H1 (cell line): ENCODE results near the gene PTX4. TPM values are rescaled to one million over a fixed set of nuclear protein-coding genes. Genes with fewer than 3 reads are reported as not detected.

Experiments used
- CTCF ChIA-PET: fragments of 300-600 bp; sonication (Branson Sonifier 250); formaldehyde crosslinking; loops from one replicate; lab custom pipeline; 2021; ENCODE audit not compliant: partially characterized antibody; lab: Charles Lee
- POLR2A ChIA-PET: fragments of 300-600 bp; sonication (Branson Sonifier 250); formaldehyde crosslinking; loops from one replicate; lab custom pipeline; 2021; ENCODE audit warnings: inconsistent platforms; ENCODE audit not compliant: partially characterized antibody; lab: Charles Lee
- DNase-seq, 2 experiments: peaks; one replicate each; pipeline versions ENCODE4 v3.0.0 to v3.0.0-alpha.2; 2010 to 2022; ENCODE audit warnings: low spot score in 2 of 2, low read depth in 1 of 2, mixed read lengths in 1 of 2
- FAIRE-seq: peaks from 2 replicates; lab custom pipeline; 2011; peaks lifted over from hg19 to GRCh38; lab: Jason Lieb, UNC
- H2AFZ ChIP-seq: 2 replicates; pipeline ENCODE4 v1.8.1; 2012; ENCODE audit warnings: low read length, inconsistent platforms
- H2AK5ac ChIP-seq: 2 replicates; pipeline ENCODE4 v1.6.1; 2013; ENCODE audit warnings: low read depth, low read length
- H2BK120ac ChIP-seq: replicated peaks from 2 replicates; pipeline ENCODE3; 2013; ENCODE audit warnings: low read depth, low read length, inconsistent platforms
- H2BK12ac ChIP-seq: 2 replicates; pipeline ENCODE4 v1.6.1; 2013; ENCODE audit warnings: low read depth, low read length
- H2BK15ac ChIP-seq: 2 replicates; pipeline ENCODE4 v1.6.1; 2013; ENCODE audit warnings: low read length
- H2BK20ac ChIP-seq: 2 replicates; pipeline ENCODE4 v1.6.1; 2013; ENCODE audit warnings: low read length
- H2BK5ac ChIP-seq: 2 replicates; pipeline ENCODE4 v1.6.1; 2013; ENCODE audit warnings: low read depth, low read length
- H3K14ac ChIP-seq: 2 replicates; pipeline ENCODE4 v1.6.1; 2013; ENCODE audit warnings: inconsistent platforms; ENCODE audit not compliant: insufficient read length
- H3K18ac ChIP-seq: 2 replicates; pipeline ENCODE4 v1.6.1; 2013; ENCODE audit warnings: low read length; ENCODE audit errors: extremely low read depth
- H3K23ac ChIP-seq: 2 replicates; pipeline ENCODE4 v1.6.1; 2013; ENCODE audit warnings: inconsistent platforms; ENCODE audit not compliant: insufficient read length
- H3K23me2 ChIP-seq: 2 replicates; pipeline ENCODE4 v1.6.1; 2013; ENCODE audit warnings: low read depth, low read length
- H3K27ac ChIP-seq: 2 replicates; pipeline ENCODE4 v1.6.1; 2011; ENCODE audit warnings: low read depth, low read length, inconsistent platforms
- H3K27me3 ChIP-seq, 4 experiments: replicated peaks in 1 of 4; 1 replicate in 1 of 4; 2 replicates in 3 of 4; pipeline versions ENCODE4 v1.6.1 to v1.8.1; 2011 to 2013; ENCODE audit warnings: low read length in 3 of 4, mild to moderate bottlenecking in 3 of 4, inconsistent platforms in 2 of 4, mixed read lengths in 2 of 4, moderate library complexity in 1 of 4; ENCODE audit not compliant: control insufficient read depth in 3 of 4, insufficient read depth in 3 of 4; ENCODE audit errors: extremely low read depth in 1 of 4
- H3K36me3 ChIP-seq, 4 experiments: 2 replicates each; pipeline versions ENCODE4 v1.6.1 to v1.8.1; 2011 to 2013; ENCODE audit warnings: mild to moderate bottlenecking in 4 of 4, low read length in 3 of 4, moderate library complexity in 2 of 4, control low read depth in 1 of 4, inconsistent platforms in 1 of 4; ENCODE audit not compliant: insufficient read depth in 4 of 4, control insufficient read depth in 2 of 4
- H3K4ac ChIP-seq: replicated peaks from 2 replicates; pipeline ENCODE3; 2013; ENCODE audit warnings: low read length, low read depth, mixed read lengths, inconsistent platforms; ENCODE audit not compliant: insufficient read length
- H3K4me1 ChIP-seq, 4 experiments: replicated peaks in 1 of 4; 1 replicate in 1 of 4; 2 replicates in 3 of 4; pipeline versions ENCODE4 v1.6.1 to v1.8.1; 2011 to 2013; ENCODE audit warnings: low read length in 3 of 4, inconsistent platforms in 2 of 4, mixed read lengths in 1 of 4; ENCODE audit not compliant: insufficient read depth in 4 of 4, control insufficient read depth in 3 of 4
- H3K4me2 ChIP-seq, 2 experiments: 2 replicates each; pipeline versions ENCODE4 v1.6.1 to v1.8.1; 2011 to 2013; ENCODE audit warnings: low read depth in 2 of 2, low read length in 2 of 2, control low read depth in 1 of 2, inconsistent platforms in 1 of 2, mild to moderate bottlenecking in 1 of 2; ENCODE audit not compliant: insufficient read depth in 1 of 2
- H3K4me3 ChIP-seq, 4 experiments: fragments of 200-600, 300-600 bp in 1 of 4; sonication (generic), shearing (Covaris generic), sonication (Bioruptor Twin) in 1 of 4; 2 replicates each; pipeline versions ENCODE4 v1.5.1 to v1.8.1; 2011 to 2016; ENCODE audit warnings: low read length in 4 of 4, low read depth in 3 of 4, control low read depth in 2 of 4, inconsistent platforms in 2 of 4, mild to moderate bottlenecking in 2 of 4, mixed read lengths in 1 of 4, moderate library complexity in 1 of 4; ENCODE audit not compliant: insufficient read depth in 2 of 4; ENCODE audit errors: extremely low read depth in 1 of 4
- H3K56ac ChIP-seq: replicated peaks from 2 replicates; pipeline ENCODE3; 2013; ENCODE audit warnings: low read depth, mild to moderate bottlenecking, mixed read lengths, low read length, inconsistent platforms; ENCODE audit not compliant: insufficient read length
- H3K79me1 ChIP-seq: 2 replicates; pipeline ENCODE4 v1.6.1; 2013; ENCODE audit warnings: low read depth, low read length, control low read depth
- H3K79me2 ChIP-seq, 2 experiments: 2 replicates each; pipeline versions ENCODE4 v1.6.1 to v1.8.1; 2012 to 2013; ENCODE audit warnings: low read length in 2 of 2, mild to moderate bottlenecking in 2 of 2, inconsistent platforms in 1 of 2; ENCODE audit not compliant: insufficient read depth in 2 of 2, control insufficient read depth in 1 of 2
- H3K9ac ChIP-seq, 4 experiments: replicated peaks in 1 of 4; 1 replicate in 1 of 4; 2 replicates in 3 of 4; pipeline versions ENCODE4 v1.6.1 to v1.8.1; 2011 to 2013; ENCODE audit warnings: low read depth in 3 of 4, low read length in 3 of 4, control low read depth in 2 of 4, mild to moderate bottlenecking in 2 of 4, moderate library complexity in 2 of 4, inconsistent platforms in 1 of 4; ENCODE audit errors: extremely low read depth in 1 of 4
- H3K9me3 ChIP-seq, 2 experiments: 2 replicates each; pipeline versions ENCODE4 v1.6.1 to v1.8.1; 2012 to 2013; ENCODE audit warnings: mild to moderate bottlenecking in 2 of 2, moderate library complexity in 2 of 2, control low read depth in 1 of 2, inconsistent platforms in 1 of 2, low read depth in 1 of 2, low read length in 1 of 2, mixed read lengths in 1 of 2; ENCODE audit not compliant: insufficient read depth in 2 of 2
- H4K20me1 ChIP-seq, 2 experiments: replicated peaks in 1 of 2; 2 replicates each; pipeline versions ENCODE3 to v1.8.1; 2011 to 2013; ENCODE audit warnings: inconsistent platforms in 2 of 2, low read length in 2 of 2, mild to moderate bottlenecking in 1 of 2; ENCODE audit not compliant: insufficient read depth in 2 of 2, control insufficient read depth in 1 of 2
- H4K5ac ChIP-seq: 2 replicates; pipeline ENCODE4 v1.6.1; 2013; ENCODE audit warnings: low read length, low read depth, mixed read lengths, inconsistent platforms; ENCODE audit not compliant: insufficient read length
- H4K8ac ChIP-seq: 2 replicates; pipeline ENCODE4 v1.8.0; 2013; ENCODE audit warnings: mild to moderate bottlenecking, moderate library complexity, low read length, inconsistent platforms; ENCODE audit not compliant: insufficient read depth; ENCODE audit errors: extremely low read depth
- H4K91ac ChIP-seq: replicated peaks from 2 replicates; pipeline ENCODE3; 2013; ENCODE audit warnings: low read length, mixed read lengths, inconsistent platforms; ENCODE audit not compliant: insufficient read length
- ATF2 ChIP-seq: IDR thresholded peaks from 2 replicates; pipeline ENCODE4 v1.6.1; 2012; ENCODE audit warnings: low read length, inconsistent platforms
- CBX5 ChIP-seq: fragments of 300-800, 300-1000 bp; sonication (generic); IDR thresholded peaks from 2 replicates; pipeline ENCODE4 v1.7.1; 2016; ENCODE audit warnings: antibody characterized with exemption, low read length, low read depth
- CEBPB ChIP-seq: IDR thresholded peaks from 2 replicates; pipeline ENCODE4 v1.6.1; 2012; ENCODE audit warnings: low read depth, low read length
- HDAC2 ChIP-seq, 2 experiments: fragments of 300-600 bp in 1 of 2; sonication (generic) in 1 of 2; IDR thresholded peaks; 2 replicates each; pipeline ENCODE4 v1.6.1; 2011 to 2012; ENCODE audit warnings: low read depth in 2 of 2, low read length in 2 of 2, mild to moderate bottlenecking in 2 of 2, moderate library complexity in 2 of 2, borderline replicate concordance in 1 of 2, inconsistent platforms in 1 of 2
- RFX5 ChIP-seq: IDR thresholded peaks from 2 replicates; pipeline ENCODE4 v1.6.1; 2011; ENCODE audit warnings: low read depth, low read length, improper control_type of control experiment, borderline replicate concordance
- SP1 ChIP-seq: IDR thresholded peaks from 2 replicates; pipeline ENCODE4 v1.6.1; 2011; ENCODE audit warnings: low read depth, low read length
- SP4 ChIP-seq: IDR thresholded peaks from 2 replicates; pipeline ENCODE4 v1.6.1; 2012; ENCODE audit warnings: low read length, inconsistent platforms
- TAF1 ChIP-seq: IDR thresholded peaks from 2 replicates; pipeline ENCODE4 v1.6.1; 2011; ENCODE audit warnings: mild to moderate bottlenecking, low read depth, low read length
- TCF12 ChIP-seq: IDR thresholded peaks from 2 replicates; pipeline ENCODE4 v1.6.1; 2011; ENCODE audit warnings: low read depth, mild to moderate bottlenecking, low read length
- WGBS, 2 experiments: shearing (Covaris generic) in 1 of 2; methylation state at CpG; one replicate each; pipeline versions ENCODE4 v1.1.6 to v1.1.7; 2013 to 2015; ENCODE audit warnings: low lambda C conversion rate in 2 of 2, mixed read lengths in 2 of 2, inconsistent platforms in 1 of 2, low coverage in 1 of 2, missing lambda C conversion rate in 1 of 2; ENCODE audit not compliant: insufficient replicate concordance in 2 of 2, insufficient coverage in 1 of 2, insufficient read length in 1 of 2; ENCODE audit errors: extremely low coverage in 1 of 2, missing lambda C conversion rate in 1 of 2; 5-methylcytosine and 5-hydroxymethylcytosine counted together
- polyA plus RNA-seq, 7 experiments: library from polyadenylated mRNA; depleted of rRNA in 3 of 7; stranded (reverse) in 5 of 7; unstranded in 2 of 7; fragments of >200 nt in 5 of 7; fragments of 200-250 nt in 2 of 7; gene quantifications; 1 replicate in 5 of 7; 2 replicates in 1 of 7; 4 replicates in 1 of 7; pipeline versions ENCODE4 v1.2.1 to v1.2.3, GENCODE V29; 2011 to 2013; ENCODE audit warnings: missing spikeins in 2 of 7, mixed read lengths in 2 of 7
- total RNA-seq: library from RNA; stranded (reverse); fragmentation: NEBNext Ultra II Directional; extraction: Animal tissue kit (Norgen Biotek cat#: 25700); gene quantifications from 2 replicates; pipeline ENCODE4 v1.2.1, GENCODE V29; 2021
- TF ChIP-seq, protein P1 (sequence below): IDR thresholded peaks from 2 replicates; pipeline ENCODE4 v1.6.1; 2012; ENCODE audit warnings: inconsistent platforms

The PTX4 gene
- total and polyA plus RNA-seq, 2 of the 8 experiments (the other 6 are each of a cell fraction or from before 2014, with no cell fraction given), result not detected

DNA sequence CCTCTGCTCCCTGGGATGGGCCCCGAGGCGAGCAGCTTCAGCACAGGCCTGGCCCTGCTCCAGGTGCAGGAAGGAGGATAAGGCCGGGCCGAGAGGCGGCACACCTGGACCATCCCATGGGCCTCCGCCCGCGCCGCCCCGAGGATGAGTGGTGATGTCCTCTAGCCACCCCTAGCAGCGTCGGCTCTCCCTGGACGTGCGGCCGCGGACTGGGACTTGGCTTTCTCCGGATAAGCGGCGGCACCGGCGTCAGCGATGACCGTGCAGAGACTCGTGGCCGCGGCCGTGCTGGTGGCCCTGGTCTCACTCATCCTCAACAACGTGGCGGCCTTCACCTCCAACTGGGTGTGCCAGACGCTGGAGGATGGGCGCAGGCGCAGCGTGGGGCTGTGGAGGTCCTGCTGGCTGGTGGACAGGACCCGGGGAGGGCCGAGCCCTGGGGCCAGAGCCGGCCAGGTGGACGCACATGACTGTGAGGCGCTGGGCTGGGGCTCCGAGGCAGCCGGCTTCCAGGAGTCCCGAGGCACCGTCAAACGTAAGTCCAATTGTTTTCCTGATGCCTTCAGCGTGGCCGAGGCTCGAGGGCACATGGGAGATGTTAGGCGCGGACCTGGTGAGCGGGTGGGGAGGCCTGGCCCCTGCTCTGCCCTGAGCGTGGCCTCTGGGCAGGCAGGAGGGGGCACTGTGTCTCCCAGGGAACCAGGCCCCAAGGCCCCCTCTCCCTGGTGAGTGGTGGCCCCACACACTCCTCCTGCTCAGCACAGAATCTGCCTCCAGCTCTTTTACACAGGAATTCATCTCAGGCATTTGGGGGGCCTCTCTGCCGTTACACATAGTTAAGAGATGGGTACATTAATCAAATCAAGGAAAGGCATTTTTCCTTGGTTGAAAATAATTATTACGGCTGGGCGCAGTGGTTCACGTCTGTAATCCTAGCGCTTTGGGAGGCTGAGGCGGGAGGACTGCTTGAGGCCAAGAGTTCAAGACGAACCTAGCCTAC lies 45.6 kb upstream of the PTX4 start:
- Histone ChIP-seq H2AK5ac (no peak overlapping the region), H2BK20ac (no peak overlapping the region), H3K4me3 (no peak overlapping the region), H2AFZ (no peak overlapping the region), H3K56ac (no peak overlapping the region), H3K4me1 (no peaks in the 10 kb centered on the region; a peak in 1 of 7 replicates), H3K9me3 (no peaks in the 10 kb centered on the region), H3K27me3 (no peaks in the 10 kb centered on the region), H3K4me2 (no peak overlapping the region), H4K91ac (no peak overlapping the region), H3K23ac (no peak overlapping the region), H3K36me3 (no peaks in the 10 kb centered on the region; a peak in 2 of 8 replicates), H3K18ac (no peak overlapping the region), H3K79me2 (no peaks in the 10 kb centered on the region), H2BK5ac (no peak overlapping the region), H4K20me1 (peaks cover 4 to 5% of the 10 kb centered on the region in 2 experiments), H3K79me1 (no peaks in the 10 kb centered on the region), H2BK15ac (no peak overlapping the region), H3K4ac (no peak overlapping the region), H3K14ac (no peak overlapping the region), H4K8ac (no peak overlapping the region), H3K23me2 (no peaks in the 10 kb centered on the region), H3K9ac (no peak overlapping the region), H3K27ac (no peak overlapping the region), H2BK120ac (no peak overlapping the region), H2BK12ac (no peak overlapping the region), H4K5ac (no peak overlapping the region)
- POLR2A ChIA-PET, result interaction anchor here (1.3 to 1.7 kb wide), 2 partner anchors 14 kb away, joined by 3 to 4 read pairs; no protein-coding TSS in a partner anchor
- FAIRE-seq, result no peak
- CTCF ChIA-PET, result no interaction called here
- WGBS, 2 experiments, result 94% methylated on average over 55 of the region's 57 CpGs; no CpG with 5 or more reads in 1 of the 2 experiments
- DNase-seq, result no peak
- no peak for TF ChIP-seq HDAC2 (IDR thresholded peaks at IDR 0.05; ENCODE audit: borderline replicate concordance in 1 of 2, low read depth in 2 of 2, low read length in 2 of 2)
- TF ChIP-seq CBX5, result no peak
- TF ChIP-seq RFX5, result no peak
- TF ChIP-seq SP1, result no peak
- TF ChIP-seq, protein P1, sequence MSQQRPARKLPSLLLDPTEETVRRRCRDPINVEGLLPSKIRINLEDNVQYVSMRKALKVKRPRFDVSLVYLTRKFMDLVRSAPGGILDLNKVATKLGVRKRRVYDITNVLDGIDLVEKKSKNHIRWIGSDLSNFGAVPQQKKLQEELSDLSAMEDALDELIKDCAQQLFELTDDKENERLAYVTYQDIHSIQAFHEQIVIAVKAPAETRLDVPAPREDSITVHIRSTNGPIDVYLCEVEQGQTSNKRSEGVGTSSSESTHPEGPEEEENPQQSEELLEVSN, result no peak
- no peak for TF ChIP-seq ATF2
- no peak for TF ChIP-seq CEBPB
- TF ChIP-seq TCF12, result no peak
- no peak for TF ChIP-seq SP4
- no peak for TF ChIP-seq TAF1
